LoVo (cell line): ENCODE data around the gene EEF1G.
"Not testable (repeated sequence)": the region's sequence is repeated elsewhere in the genome, so short reads cannot be mapped to it uniquely, and the experiment has no call there.

Experiments used
- DNase-seq: peaks from one replicate; pipeline ENCODE4 v3.0.0-alpha.2; 2016; ENCODE audit warnings: low spot score

The EEF1G gene

DNA sequence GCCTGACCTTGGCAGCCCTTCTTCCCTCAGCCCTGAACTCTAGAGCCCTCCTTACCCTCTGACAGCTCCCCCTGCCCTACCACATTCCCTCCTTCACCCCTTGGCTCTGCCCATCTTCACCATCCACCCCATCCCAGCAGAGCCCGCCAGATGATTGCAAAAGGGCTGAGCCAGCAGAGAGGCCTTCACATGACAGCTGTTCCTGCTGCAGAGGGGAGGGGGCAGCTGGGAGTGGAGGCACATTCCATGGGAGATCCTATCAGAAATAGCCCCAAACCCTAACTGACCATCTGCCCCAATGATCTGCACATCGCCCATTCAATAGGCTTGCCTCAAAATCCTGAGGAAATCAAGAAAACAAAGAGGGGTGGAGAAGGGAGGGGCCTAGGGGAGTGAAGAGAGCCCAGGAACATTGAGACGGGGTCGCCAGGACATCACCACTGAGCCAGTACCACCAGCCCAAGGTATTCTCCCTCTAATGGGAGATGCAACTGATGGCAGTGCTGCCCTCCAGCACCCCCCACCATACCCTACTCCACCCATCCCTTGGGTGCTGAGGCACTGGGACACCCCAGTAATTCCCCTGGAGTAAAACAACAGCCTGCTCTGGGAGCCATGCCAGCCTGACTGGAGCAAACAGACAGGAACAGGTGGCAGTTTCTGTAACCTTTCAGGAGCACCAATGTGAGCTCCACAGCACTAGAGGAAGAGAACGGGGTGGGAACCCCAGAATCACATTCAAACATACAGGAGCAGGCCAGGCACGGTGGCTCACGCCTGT lies 19.1 kb downstream of the EEF1G start:
- DNase-seq, result no peak

GRCh38 chr11:62553839-62554361 lies 19.8 kb downstream of the EEF1G start:
- DNase-seq, result peak; percentile 86

DNA sequence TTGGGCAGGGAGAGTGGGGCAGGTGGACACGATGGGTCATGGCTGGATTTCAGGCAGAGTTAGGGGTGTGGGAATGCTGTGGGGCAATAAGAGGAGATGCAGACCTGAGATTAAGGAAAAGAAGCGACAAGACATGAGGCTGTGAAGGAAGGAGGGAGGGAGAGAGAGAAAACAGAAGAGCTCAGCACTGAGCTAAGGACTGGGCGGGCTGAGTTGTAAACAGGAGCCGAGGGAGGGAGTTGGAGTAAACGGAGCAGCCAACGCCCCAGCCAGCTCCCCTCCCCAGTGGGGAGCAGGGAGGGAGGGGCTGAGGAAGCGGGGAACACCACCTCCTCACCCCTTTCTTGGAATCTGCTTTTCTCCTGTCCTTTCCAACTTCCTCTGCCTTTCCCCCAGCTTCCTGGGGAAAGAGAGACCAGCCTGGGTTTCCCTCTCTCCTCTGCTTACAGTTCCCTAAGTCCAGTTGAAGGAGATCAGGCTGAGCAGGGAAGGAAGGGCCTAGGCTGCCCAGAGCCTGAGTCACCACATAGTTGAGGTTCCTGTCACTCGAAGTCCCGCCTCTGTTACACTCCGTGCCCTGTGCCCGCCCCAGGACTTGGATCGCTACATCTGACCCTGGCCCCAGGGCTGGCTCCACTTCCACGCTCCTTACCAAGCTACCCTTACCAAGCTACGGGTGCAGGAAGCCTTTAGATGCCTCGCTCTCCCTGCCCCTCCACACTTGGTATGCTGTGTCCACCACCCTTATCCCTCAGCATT lies 20.4 kb downstream of the EEF1G start:
- DNase-seq, result peak; percentile 93

DNA sequence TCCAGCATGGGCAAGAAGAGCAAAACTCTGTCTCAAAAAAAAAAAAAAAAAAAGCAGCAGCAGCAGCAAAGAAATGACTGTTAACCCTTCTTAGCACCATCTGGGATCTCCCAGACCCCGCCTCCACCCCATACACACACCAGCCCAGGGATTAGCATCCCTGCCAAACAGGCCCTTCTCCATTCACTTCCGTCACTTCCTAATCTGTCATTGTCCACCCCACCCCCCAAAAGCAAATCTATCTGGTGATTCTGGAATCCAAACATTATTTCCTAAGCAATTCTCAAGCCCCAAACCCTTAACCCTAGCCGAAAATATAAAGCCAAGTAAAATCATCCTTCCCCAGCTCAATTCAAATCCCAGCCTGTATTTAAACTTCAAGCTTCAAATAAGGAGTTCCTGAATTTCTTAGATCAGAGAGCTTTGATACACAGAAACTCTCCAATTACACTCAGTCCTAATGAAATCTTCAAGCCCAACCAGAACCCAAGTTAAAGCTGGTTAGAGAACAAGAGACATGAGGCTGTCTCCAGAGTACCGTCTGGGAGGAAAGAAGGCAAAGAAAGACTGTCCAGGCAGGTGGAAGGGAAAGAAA lies 21.1 kb downstream of the EEF1G start:
- no peak for DNase-seq

GRCh38 chr11:62550478-62550877 lies 23.2 kb downstream of the EEF1G start:
- not testable (repeated sequence) for DNase-seq

- DNase-seq, result no peak
Observed at GRCh38 chr11:62548545-62549335, 25.0 kb downstream of the EEF1G start.

DNA sequence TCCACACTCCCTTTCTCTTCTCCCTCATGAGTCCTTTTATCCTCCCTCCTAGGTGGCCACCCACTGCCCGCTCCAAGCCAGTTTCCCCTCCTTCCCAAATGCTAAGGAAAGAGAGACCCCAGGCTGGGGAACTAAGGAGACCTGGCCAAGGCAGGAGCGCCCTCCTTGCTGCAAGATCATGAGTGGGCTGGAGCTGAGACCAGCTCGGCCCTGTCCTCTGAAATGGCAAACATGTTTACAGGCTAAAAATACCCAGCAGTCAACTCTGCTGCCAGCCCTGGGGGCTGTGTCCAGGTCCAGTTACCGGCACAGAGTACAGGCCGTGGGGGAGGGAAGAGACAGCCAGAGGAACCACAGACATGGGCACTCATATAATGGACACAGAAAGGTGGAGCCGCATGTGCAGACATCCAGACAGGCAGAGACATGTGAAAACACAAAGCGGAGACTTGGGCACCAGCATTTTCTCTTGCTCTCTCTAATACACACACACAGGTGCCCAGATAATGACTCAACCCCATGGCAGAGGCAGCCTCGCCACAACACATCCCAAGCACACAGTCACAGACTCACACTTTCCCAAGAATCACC lies 25.9 kb downstream of the EEF1G start:
- no peak for DNase-seq

DNA sequence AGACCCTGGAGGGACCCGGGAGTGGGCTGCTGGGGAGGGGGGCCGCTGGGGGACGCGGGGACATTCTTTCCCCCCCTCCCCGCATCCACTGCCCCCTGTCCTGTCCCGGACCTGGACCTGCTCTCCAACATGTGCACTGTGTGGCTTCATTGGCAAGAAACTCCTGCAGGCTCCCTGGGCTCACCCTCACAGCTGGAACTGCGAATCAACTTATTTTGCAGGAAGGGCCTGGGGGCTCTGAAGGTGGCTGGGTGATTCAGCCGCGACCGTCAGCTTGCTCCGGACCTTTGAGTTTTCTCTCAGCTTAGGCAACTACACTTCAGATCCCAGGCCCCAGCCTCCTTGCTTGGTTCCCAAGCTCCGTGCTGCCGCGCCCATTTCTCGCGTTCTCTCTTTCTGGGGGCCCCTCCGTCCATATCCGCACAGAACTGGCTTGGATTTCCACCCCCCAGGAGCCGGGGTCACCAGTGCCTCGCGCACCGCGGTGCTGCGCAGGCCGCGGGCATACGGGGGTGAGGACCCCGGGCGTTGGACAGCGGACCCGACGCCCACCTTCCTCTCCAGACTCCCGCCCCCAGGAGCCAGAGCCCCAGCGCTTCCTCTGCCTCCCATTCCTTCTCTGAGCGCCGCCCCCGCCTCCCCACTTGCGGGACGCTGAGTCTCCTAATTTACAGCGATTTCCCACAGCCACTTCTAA lies 26.6 kb downstream of the EEF1G start:
- DNase-seq, result no peak

DNA sequence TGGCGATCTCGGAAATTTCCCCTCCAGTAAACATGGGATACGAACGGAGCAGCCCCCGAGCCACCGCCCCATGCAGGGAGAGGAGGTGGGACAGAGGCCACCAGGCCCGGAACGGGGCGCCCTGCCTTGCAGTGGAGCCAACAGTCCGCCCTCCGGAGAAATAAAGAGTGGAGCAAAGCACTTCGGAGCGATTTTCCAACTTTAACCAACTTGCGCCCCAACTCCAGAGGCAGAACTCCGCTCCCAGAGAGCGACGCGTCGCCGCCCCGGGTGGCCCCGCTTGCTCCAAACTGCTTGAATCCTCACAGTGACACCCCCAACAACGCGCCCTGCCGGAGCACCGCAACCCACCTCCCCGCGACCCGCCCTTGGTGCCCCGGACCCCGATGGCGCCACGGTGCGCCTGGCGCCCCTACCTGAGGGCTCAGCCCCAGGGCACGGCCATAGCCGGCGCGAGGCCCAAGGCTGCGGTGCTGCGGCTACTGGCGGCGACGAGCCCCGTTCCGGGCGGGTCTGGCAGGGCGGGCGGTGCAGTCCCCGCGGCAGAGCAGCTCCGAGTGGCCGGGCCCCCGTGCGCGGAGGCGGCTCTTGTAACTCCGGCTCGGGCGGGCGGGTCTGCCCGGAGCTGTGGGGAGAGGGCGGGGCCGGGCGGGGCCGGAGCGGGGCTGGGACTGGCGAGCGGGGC lies 27.3 kb downstream of the EEF1G start, which contains the start of gene AHNAK:
TSS of gene AHNAK (minus strand) at position 563 of the 685 bp plus-strand sequence. CDS start 10,708 bp downstream, outside the sequence.
- peak; percentile 51 for DNase-seq

DNA sequence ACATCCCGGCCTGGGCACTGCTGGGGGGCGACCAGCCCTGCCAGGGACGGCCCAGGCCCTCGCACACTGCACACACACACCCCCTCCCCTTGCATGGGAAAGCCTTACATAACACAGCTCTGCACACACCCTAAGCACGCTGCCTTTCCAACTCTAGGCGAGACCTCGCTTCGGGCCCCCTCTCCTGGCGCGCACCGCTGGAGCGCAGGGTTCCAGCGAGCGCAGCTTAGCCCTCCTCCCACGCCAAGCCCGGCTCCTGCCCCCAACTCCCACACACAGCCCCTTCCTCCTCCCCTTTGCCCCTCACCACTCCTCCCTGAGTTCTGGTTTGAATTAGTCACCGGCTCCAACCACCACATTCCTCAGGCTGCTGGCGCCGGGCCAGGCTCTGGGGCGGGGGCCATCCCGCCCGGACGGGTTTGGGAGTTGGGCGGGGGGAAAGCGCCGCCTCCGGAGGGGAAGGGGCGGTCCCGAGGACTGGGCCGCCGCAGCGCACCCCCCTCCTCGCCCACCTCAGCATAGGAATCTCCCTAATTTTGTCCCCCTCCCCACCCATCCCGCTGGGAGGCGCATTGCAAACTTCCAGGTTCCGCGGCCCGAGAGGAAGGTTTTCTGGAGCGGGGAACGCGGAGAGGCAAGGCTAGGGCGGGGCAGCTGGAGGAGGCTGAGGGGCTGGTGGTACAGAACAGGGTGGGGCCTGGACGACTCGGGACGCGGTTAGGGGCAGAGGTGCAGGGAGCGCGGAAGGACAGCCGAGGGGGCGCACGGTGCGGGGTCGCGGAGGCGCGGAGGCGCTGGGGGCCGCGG lies 28.1 kb downstream of the EEF1G start:
- DNase-seq, result peak; percentile 90

DNA sequence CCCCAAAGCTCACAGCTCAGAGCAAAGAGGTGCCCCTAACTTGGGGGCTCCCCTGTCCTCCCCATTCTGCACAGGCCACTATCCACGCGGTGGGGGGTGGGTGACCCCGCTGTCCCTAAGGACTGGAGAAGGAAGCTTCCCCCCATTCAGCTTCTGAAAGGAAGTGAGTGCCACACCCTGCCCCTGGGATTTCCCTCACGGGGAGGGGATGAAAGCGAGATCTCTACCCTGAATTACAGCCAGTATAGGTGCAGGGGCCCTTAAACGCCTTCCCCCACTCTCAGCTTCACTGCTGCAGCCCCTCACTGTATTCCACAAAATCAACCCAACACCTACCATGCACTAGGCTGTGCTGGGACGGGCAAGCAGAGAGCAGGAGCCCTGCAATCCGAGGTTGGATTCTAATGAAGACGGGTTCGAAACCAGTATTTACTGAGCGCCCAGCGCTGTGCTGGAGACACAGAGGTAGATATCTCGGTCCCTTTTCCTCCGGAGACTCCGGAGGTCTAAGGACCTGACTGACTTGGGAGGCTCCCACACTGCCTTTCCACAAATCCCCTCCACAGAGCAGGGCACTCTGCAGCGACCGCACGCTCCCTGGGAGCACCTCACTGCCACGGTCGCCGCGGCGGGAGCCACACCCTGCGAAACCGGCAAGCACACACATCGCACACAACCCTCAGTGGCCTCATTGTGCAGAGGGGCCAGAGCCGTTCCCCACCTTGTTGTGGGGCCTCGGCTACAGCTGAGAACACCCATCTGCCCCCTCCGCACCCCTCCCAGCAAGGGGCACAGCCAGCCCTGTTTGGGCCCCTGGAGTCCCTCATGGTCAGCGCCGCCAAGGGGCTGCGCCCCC lies 28.9 kb downstream of the EEF1G start:
- peak; percentile 48 for DNase-seq

GRCh38 chr11:62543680-62544444 lies 29.8 kb downstream of the EEF1G start:
- DNase-seq, result no peak

GRCh38 chr11:62542750-62543567 lies 30.7 kb downstream of the EEF1G start:
- DNase-seq, result peak; percentile 69

DNA sequence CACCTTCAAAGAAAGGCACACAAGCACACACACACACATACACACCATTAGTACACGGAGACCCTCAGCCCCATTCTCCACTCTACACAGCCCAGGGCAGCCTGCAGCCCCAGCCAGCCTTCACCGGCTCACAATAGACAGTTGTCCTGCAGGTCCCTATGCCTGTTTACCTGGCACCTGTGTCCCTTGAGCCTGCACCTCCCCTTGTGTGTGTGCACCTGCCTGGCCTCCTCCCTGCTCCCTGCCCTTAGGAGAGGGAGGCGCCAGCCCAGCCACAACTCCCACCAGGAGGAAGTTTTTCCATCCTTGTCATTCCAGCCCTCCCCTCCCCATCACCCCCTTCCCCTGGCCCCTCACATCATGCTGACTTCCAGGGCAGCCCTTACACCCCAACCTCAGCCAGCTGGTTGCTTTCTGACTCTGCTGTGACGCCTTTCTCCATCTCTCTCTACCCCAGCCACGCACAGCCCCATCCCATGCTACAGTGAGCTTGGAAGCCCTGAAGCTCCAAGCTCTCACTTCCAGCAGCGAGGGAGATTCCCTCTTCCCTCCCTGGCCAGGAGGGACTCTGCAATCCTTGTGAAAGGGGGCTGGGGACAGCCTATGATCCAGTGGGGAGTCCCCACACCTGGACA lies 31.5 kb downstream of the EEF1G start:
- DNase-seq, result no peak

- DNase-seq, result no peak
Observed at GRCh38 chr11:62540804-62541701, 32.6 kb downstream of the EEF1G start.
